Measurements from ENCODE around the gene PHRF1. TPM values are rescaled to one million over a fixed set of nuclear protein-coding genes. Genes with fewer than 3 reads are reported as not detected.

The PHRF1 gene
- total and polyA plus RNA-seq, 8 donors = 11.2 to 39.3 (median 14.8) TPM

GRCh38 chr11:598005-598680, 21.9 kb downstream of the PHRF1 start:
- DNase-seq (peak in 1 of 6 donors; percentile 69), ATAC-seq (peak in 1 of 4 donors; percentile 4), FAIRE-seq (no peak)
- Histone ChIP-seq H3K4me1 (no peaks in the 10 kb centered on the region), H3K4me3 (no peak overlapping the region), H3K36me3 (peaks cover 0 to 67% (median 28%) of the 10 kb centered on the region in 3 donors), H3K27ac (no peak overlapping the region), H3K27me3 (no peaks in the 10 kb centered on the region), H3K9me3 (no peaks in the 10 kb centered on the region)
- intact Hi-C loops (cut with DNase I) = no loop called here
- 93 to 94% methylated on average over 28 to 30 of the region's 30 CpGs for WGBS, 2 donors
- no peak for TF ChIP-seq CTCF (IDR thresholded peaks at IDR 0.05)

- Histone ChIP-seq H3K9me3 (no peaks in the 10 kb centered on the region), H3K4me1 (no peaks in the 10 kb centered on the region), H3K27ac (no peak overlapping the region), H3K36me3 (peaks cover 0 to 70% (median 33%) of the 10 kb centered on the region in 3 donors), H3K27me3 (no peaks in the 10 kb centered on the region), H3K4me3 (no peak overlapping the region)
- 90 to 91% methylated on average over 23 of the region's 23 CpGs for WGBS, 2 donors
- intact Hi-C loops (cut with DNase I) = no loop called here
- peak in 1 of 6 donors; percentile 44 for DNase-seq
- FAIRE-seq = no peak
- peak in 1 of 4 donors; percentile 11 for ATAC-seq
- no peak for TF ChIP-seq CTCF (IDR thresholded peaks at IDR 0.05)
Measured at GRCh38 chr11:601573-602245, 25.4 kb downstream of the PHRF1 start.

GRCh38 chr11:603154-603553, 26.9 kb downstream of the PHRF1 start:
- H3K36me3 ChIP-seq = peaks cover 4 to 73% (median 41%) of the 10 kb centered on the region in 3 donors
- H3K27me3 ChIP-seq = no peaks in the 10 kb centered on the region
- no peak overlapping the region for H3K27ac ChIP-seq
- ATAC-seq = no peak
- FAIRE-seq = no peak
- DNase-seq = peak in 1 of 6 donors; percentile 13
- no peak for TF ChIP-seq CTCF (IDR thresholded peaks at IDR 0.05)
- H3K4me1 ChIP-seq = no peaks in the 10 kb centered on the region
- H3K9me3 ChIP-seq = no peaks in the 10 kb centered on the region
- intact Hi-C loops (cut with DNase I) = no loop called here
- 88 to 90% methylated on average over 13 of the region's 13 CpGs for WGBS, 2 donors
- H3K4me3 ChIP-seq = no peak overlapping the region

- no peak for ATAC-seq
- no peaks in the 10 kb centered on the region for H3K4me1 ChIP-seq
- H3K27ac ChIP-seq = peak overlapping the region in 3 of 4 donors; percentile 8 to 13 (median 12)
- no peak for TF ChIP-seq CTCF (IDR thresholded peaks at IDR 0.05)
- no peak overlapping the region for H3K4me3 ChIP-seq
- peak in 2 of 6 donors; percentile 12 to 63 for DNase-seq
- no peaks in the 10 kb centered on the region for H3K9me3 ChIP-seq
- peaks cover 4 to 79% (median 52%) of the 10 kb centered on the region in 3 donors for H3K36me3 ChIP-seq
- WGBS, 2 donors = 93 to 94% methylated on average over 33 of the region's 33 CpGs
- intact Hi-C loops (cut with DNase I) = no loop called here
- no peak for FAIRE-seq
- H3K27me3 ChIP-seq = no peaks in the 10 kb centered on the region
Measured at GRCh38 chr11:605286-606129, 29.2 kb downstream of the PHRF1 start.

All from pancreas (tissue), 10 donors.